Measurements from ENCODE around the gene AGER.

GRCh38 chr6:32183483-32184083 lies 470 bp downstream of the AGER start:
- TF ChIP-seq CTCF (IDR thresholded peaks at IDR 0.05) (no peak), POLR2A (IDR thresholded peaks at IDR 0.05) (no peak)
